ENCODE results near the gene GKN2. TPM values are rescaled to one million over a fixed set of nuclear protein-coding genes. Genes with fewer than 3 reads are reported as not detected.

Gene GKN2
- total and polyA plus RNA-seq, 2 donors (not counting 1 experiment from before 2014, with no cell fraction given) = not detected

DNA sequence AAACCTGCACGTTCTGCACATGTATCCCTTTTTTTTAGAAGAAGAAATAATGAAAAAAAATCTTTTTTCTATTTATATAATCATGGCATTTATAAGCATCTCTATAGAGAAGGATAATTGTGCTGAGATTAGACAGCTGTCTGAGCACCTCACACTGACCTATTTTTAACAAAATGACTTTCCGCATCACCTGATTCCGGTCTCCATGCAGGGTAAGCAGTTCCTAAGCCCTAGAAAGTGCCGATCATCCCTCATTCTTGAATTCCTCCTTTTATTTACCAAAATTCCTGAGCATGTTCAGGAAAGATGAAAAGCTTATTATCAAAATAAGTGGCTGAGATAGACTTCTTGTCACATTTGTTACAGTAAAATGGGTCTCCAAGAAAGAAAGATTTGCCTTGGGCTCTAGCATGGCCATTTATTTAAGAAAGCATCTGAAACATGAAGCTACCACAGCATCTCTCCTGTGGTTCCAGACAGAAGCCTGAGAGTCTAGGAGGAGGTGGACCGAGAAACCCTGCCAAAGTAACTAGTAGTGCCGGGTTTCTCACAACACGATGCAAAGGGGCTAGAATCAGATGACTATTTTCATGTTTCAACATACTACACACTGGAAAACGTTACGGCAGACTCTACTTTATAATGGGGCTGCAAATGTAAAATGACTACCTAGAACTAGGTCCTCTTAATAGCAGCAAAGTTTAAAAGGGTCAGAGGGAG is 22.4 kb upstream of the GKN2 start:
- Histone ChIP-seq H3K27ac (ENCODE audit: low read length in 2 of 2) (no peak overlapping the region), H3K4me2 (replicated peaks; ENCODE audit: low read depth, low read length, poor library complexity, severe bottlenecking) (no peak overlapping the region), H3K4me1 (ENCODE audit: control insufficient read depth in 2 of 2, insufficient read depth in 2 of 2, low read length in 2 of 2) (no peaks in the 10 kb centered on the region), H3K79me2 (ENCODE audit: control insufficient read depth, insufficient read depth, low read length) (no peaks in the 10 kb centered on the region), H2AFZ (ENCODE audit: insufficient read depth, low read depth, low read length, poor library complexity, severe bottlenecking) (no peak overlapping the region), H3K27me3 (replicated peaks in 1 of 4; ENCODE audit: control extremely low read depth in 1 of 4, control insufficient read depth in 3 of 4, insufficient read depth in 4 of 4, low read length in 3 of 4) (peaks cover 0 to 20% (median 3%) of the 10 kb centered on the region in 4 experiments), H3K4me3 (ENCODE audit: control extremely low read depth in 1 of 5, extremely low read depth in 1 of 5, insufficient read depth in 1 of 5, low read depth in 2 of 5, low read length in 4 of 5) (no peak overlapping the region), H3K36me3 (replicated peaks in 1 of 2; ENCODE audit: control extremely low read depth in 1 of 2, control insufficient read depth in 1 of 2, extremely low read depth in 1 of 2, insufficient read depth in 2 of 2, low read length in 1 of 2) (no peaks in the 10 kb centered on the region), H3K9me3 (ENCODE audit: control extremely low read depth in 1 of 3, control insufficient read depth in 2 of 3, insufficient read depth in 1 of 3, low read length in 2 of 3) (peaks cover 0 to under 1% (median 0%) of the 10 kb centered on the region in 3 donors), H3K9ac (ENCODE audit: low read length) (no peak overlapping the region), H4K20me1 (ENCODE audit: control insufficient read depth, insufficient read depth, low read length, poor library complexity, severe bottlenecking) (no peaks in the 10 kb centered on the region)
- ATAC-seq (ENCODE audit: low read depth) = no peak
- TF ChIP-seq, protein P1, sequence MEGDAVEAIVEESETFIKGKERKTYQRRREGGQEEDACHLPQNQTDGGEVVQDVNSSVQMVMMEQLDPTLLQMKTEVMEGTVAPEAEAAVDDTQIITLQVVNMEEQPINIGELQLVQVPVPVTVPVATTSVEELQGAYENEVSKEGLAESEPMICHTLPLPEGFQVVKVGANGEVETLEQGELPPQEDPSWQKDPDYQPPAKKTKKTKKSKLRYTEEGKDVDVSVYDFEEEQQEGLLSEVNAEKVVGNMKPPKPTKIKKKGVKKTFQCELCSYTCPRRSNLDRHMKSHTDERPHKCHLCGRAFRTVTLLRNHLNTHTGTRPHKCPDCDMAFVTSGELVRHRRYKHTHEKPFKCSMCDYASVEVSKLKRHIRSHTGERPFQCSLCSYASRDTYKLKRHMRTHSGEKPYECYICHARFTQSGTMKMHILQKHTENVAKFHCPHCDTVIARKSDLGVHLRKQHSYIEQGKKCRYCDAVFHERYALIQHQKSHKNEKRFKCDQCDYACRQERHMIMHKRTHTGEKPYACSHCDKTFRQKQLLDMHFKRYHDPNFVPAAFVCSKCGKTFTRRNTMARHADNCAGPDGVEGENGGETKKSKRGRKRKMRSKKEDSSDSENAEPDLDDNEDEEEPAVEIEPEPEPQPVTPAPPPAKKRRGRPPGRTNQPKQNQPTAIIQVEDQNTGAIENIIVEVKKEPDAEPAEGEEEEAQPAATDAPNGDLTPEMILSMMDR (IDR thresholded peaks at IDR 0.05) = no peak
- no peak for TF ChIP-seq EZH2 (IDR thresholded peaks at IDR 0.05; ENCODE audit: borderline replicate concordance, insufficient read depth, low read depth, low read length, poor library complexity, severe bottlenecking)
- no peak for DNase-seq
- Mint-ChIP-seq H3K27ac (no peak overlapping the region), H3K27me3 (peaks cover 34% of the 10 kb centered on the region), H3K4me1 (no peaks in the 10 kb centered on the region), H3K4me3 (no peak overlapping the region), H3K9me3 (ENCODE audit: insufficient read depth) (no peaks in the 10 kb centered on the region)
- intact Hi-C loops (cut with micrococcal nuclease) = no loop called here
- no CpG with 5 or more reads among the region's 9 CpGs for WGBS (ENCODE audit: insufficient coverage)
- POLR2A ChIA-PET = no interaction called here
- CTCF ChIA-PET = no interaction called here

DNA sequence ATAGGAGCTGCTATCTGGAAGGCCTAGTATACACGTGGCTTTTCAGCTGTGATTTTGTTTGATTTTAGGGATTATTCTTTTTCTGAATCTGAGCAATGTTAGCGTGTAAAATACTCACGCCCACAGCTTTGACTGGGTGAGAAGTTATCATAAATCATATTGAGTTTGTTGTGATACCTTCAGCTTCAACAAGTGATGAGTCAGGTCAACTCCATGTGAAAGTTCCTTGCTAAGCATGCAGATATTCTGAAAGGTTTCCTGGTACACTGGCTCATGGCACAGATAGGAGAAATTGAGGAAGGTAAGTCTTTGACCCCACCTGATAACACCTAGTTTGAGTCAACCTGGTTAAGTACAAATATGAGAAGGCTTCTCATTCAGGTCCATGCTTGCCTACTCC is 21.6 kb upstream of the GKN2 start, which contains the start of gene GKN1:
Gene GKN1, plus strand, starts transcription at position 386 of the 400 bp plus-strand sequence. CDS start 42 bp downstream, outside the sequence.
- intact Hi-C loops (cut with micrococcal nuclease) = no loop called here
- Histone ChIP-seq H3K9ac (ENCODE audit: low read length) (no peak within 1 kb of the TSS), H3K79me2 (ENCODE audit: control insufficient read depth, insufficient read depth, low read length) (no peaks in the 10 kb centered on the region), H3K4me1 (ENCODE audit: control insufficient read depth in 2 of 2, insufficient read depth in 2 of 2, low read length in 2 of 2) (no peaks in the 10 kb centered on the region), H2AFZ (ENCODE audit: insufficient read depth, low read depth, low read length, poor library complexity, severe bottlenecking) (no peak within 1 kb of the TSS), H4K20me1 (ENCODE audit: control insufficient read depth, insufficient read depth, low read length, poor library complexity, severe bottlenecking) (no peaks in the 10 kb centered on the region), H3K9me3 (ENCODE audit: control extremely low read depth in 1 of 3, control insufficient read depth in 2 of 3, insufficient read depth in 1 of 3, low read length in 2 of 3) (peaks cover 0 to 1% (median 0%) of the 10 kb centered on the region in 3 donors), H3K27me3 (replicated peaks in 1 of 4; ENCODE audit: control extremely low read depth in 1 of 4, control insufficient read depth in 3 of 4, insufficient read depth in 4 of 4, low read length in 3 of 4) (peaks cover 0 to 14% (median 5%) of the 10 kb centered on the region in 4 experiments), H3K27ac (ENCODE audit: low read length in 2 of 2) (no peak within 1 kb of the TSS), H3K4me3 (ENCODE audit: control extremely low read depth in 1 of 5, extremely low read depth in 1 of 5, insufficient read depth in 1 of 5, low read depth in 2 of 5, low read length in 4 of 5) (no peak within 1 kb of the TSS), H3K36me3 (replicated peaks in 1 of 2; ENCODE audit: control extremely low read depth in 1 of 2, control insufficient read depth in 1 of 2, extremely low read depth in 1 of 2, insufficient read depth in 2 of 2, low read length in 1 of 2) (no peaks in the 10 kb centered on the region), H3K4me2 (replicated peaks; ENCODE audit: low read depth, low read length, poor library complexity, severe bottlenecking) (no peak within 1 kb of the TSS)
- ATAC-seq (ENCODE audit: low read depth) (no peak), DNase-seq (no peak)
- CTCF ChIA-PET = no interaction called here
- no peaks in the 10 kb centered on the region for H3K9me3 Mint-ChIP-seq (ENCODE audit: insufficient read depth)
- POLR2A ChIA-PET = no interaction called here
- H3K27ac Mint-ChIP-seq = no peak within 1 kb of the TSS
- H3K4me3 Mint-ChIP-seq = no peak within 1 kb of the TSS
- no peak for TF ChIP-seq EZH2 (IDR thresholded peaks at IDR 0.05; ENCODE audit: borderline replicate concordance, insufficient read depth, low read depth, low read length, poor library complexity, severe bottlenecking)
- TF ChIP-seq, protein P1 (IDR thresholded peaks at IDR 0.05) = no peak
- H3K4me1 Mint-ChIP-seq = no peaks in the 10 kb centered on the region
- H3K27me3 Mint-ChIP-seq = peaks cover 25% of the 10 kb centered on the region
- 100% methylated on average over 2 of the region's 3 CpGs for WGBS (ENCODE audit: insufficient coverage)

All from B cell (primary cell).